Measurements from ENCODE around the gene FSD2. TPM values are rescaled to one million over a fixed set of nuclear protein-coding genes. Genes with fewer than 3 reads are reported as not detected.
A peak's percentile ranks its signal among the peaks of the same experiment; 100 is the strongest.
"Not testable (repeated sequence)": the region's sequence is repeated elsewhere in the genome, so short reads cannot be mapped to it uniquely, and the experiment has no call there.

Gene FSD2
- total RNA-seq, 1 donor from 2014 or later: not detected

GRCh38 chr15:82710208-82710555 is 95.7 kb downstream of the FSD2 start:
- Mint-ChIP-seq H3K27me3 (ENCODE audit: insufficient read depth, low read depth) (peaks cover 5% of the 10 kb centered on the region), H3K27ac (no peak overlapping the region), H3K4me3 (peak overlapping the region; percentile 82), H3K36me3 (no peaks in the 10 kb centered on the region), H3K9me3 (no peaks in the 10 kb centered on the region), H3K4me1 (peaks cover 4% of the 10 kb centered on the region)
- H3K79me2 ChIP-seq (ENCODE audit: low read depth): no peaks in the 10 kb centered on the region
- H3K4me3 ChIP-seq: peak overlapping the region; percentile 98
- peaks cover 33% of the 10 kb centered on the region for H3K27me3 ChIP-seq
- H3K36me3 ChIP-seq: no peaks in the 10 kb centered on the region
- peaks cover 9% of the 10 kb centered on the region for H3F3A ChIP-seq (ENCODE audit: low read depth)
- H2AFZ ChIP-seq (replicated peaks): peak overlapping the region; percentile 99
- peaks cover 6% of the 10 kb centered on the region for H3K4me1 ChIP-seq
- H3K9me3 ChIP-seq (ENCODE audit: low read depth): no peaks in the 10 kb centered on the region
- H3K9ac ChIP-seq: no peak overlapping the region
- peaks cover 6% of the 10 kb centered on the region for H4K20me1 ChIP-seq (ENCODE audit: low read depth)
- peak; percentile 30 for DNase-seq (ENCODE audit: low spot score)
- TF ChIP-seq CTCF (IDR thresholded peaks at IDR 0.05) (no peak), EZH2 (IDR thresholded peaks at IDR 0.05) (no peak), EZH2phosphoT487 (IDR thresholded peaks at IDR 0.05) (no peak)
- no peak overlapping the region for H3K27ac ChIP-seq
- H3K4me2 ChIP-seq: peak overlapping the region; percentile 100

GRCh38 chr15:82709421-82710207 is 96.3 kb downstream of the FSD2 start, which contains the start of gene AP3B2:
Gene AP3B2, minus strand, starts transcription at chr15:82709875. Its CDS starts 169 bp downstream, at chr15:82709706.
- H3K9me3 ChIP-seq (ENCODE audit: low read depth): no peaks in the 10 kb centered on the region
- DNase-seq (ENCODE audit: low spot score): peak; percentile 94
- Mint-ChIP-seq H3K27ac (no peak within 1 kb of the TSS), H3K9me3 (no peaks in the 10 kb centered on the region), H3K4me1 (peaks cover 4% of the 10 kb centered on the region), H3K36me3 (no peaks in the 10 kb centered on the region), H3K27me3 (ENCODE audit: insufficient read depth, low read depth) (peaks cover 5% of the 10 kb centered on the region), H3K4me3 (peak within 1 kb of the TSS; percentile 82)
- no peaks in the 10 kb centered on the region for H3K36me3 ChIP-seq
- H3F3A ChIP-seq (ENCODE audit: low read depth): peaks cover 9% of the 10 kb centered on the region
- H3K4me2 ChIP-seq: peak within 1 kb of the TSS; percentile 100
- TF ChIP-seq CTCF (IDR thresholded peaks at IDR 0.05): no peak
- TF ChIP-seq EZH2 (IDR thresholded peaks at IDR 0.05): peak; percentile 55
- peak within 1 kb of the TSS; percentile 98 for H3K4me3 ChIP-seq
- peaks cover 33% of the 10 kb centered on the region for H3K27me3 ChIP-seq
- no peaks in the 10 kb centered on the region for H3K79me2 ChIP-seq (ENCODE audit: low read depth)
- H3K9ac ChIP-seq: no peak within 1 kb of the TSS
- H4K20me1 ChIP-seq (ENCODE audit: low read depth): peaks cover 6% of the 10 kb centered on the region
- peak within 1 kb of the TSS; percentile 99 for H2AFZ ChIP-seq (replicated peaks)
- peaks cover 6% of the 10 kb centered on the region for H3K4me1 ChIP-seq
- H3K27ac ChIP-seq: no peak within 1 kb of the TSS

GRCh38 chr15:82709081-82709420 is 96.8 kb downstream of the FSD2 start:
- Mint-ChIP-seq H3K4me1 (peaks cover 4% of the 10 kb centered on the region), H3K9me3 (no peaks in the 10 kb centered on the region), H3K27me3 (ENCODE audit: insufficient read depth, low read depth) (peaks cover 5% of the 10 kb centered on the region), H3K4me3 (no peak overlapping the region), H3K36me3 (no peaks in the 10 kb centered on the region), H3K27ac (no peak overlapping the region)
- no peak overlapping the region for H3K27ac ChIP-seq
- H3K9ac ChIP-seq: no peak overlapping the region
- H2AFZ ChIP-seq (replicated peaks): no peak overlapping the region
- no peaks in the 10 kb centered on the region for H3K9me3 ChIP-seq (ENCODE audit: low read depth)
- H3K4me2 ChIP-seq: peak overlapping the region; percentile 100
- H3K27me3 ChIP-seq: peaks cover 33% of the 10 kb centered on the region
- peak overlapping the region; percentile 98 for H3K4me3 ChIP-seq
- no peaks in the 10 kb centered on the region for H3K36me3 ChIP-seq
- peaks cover 9% of the 10 kb centered on the region for H3F3A ChIP-seq (ENCODE audit: low read depth)
- H3K79me2 ChIP-seq (ENCODE audit: low read depth): no peaks in the 10 kb centered on the region
- H3K4me1 ChIP-seq: peaks cover 6% of the 10 kb centered on the region
- DNase-seq (ENCODE audit: low spot score): no peak
- TF ChIP-seq CTCF (IDR thresholded peaks at IDR 0.05): no peak
- TF ChIP-seq EZH2 (IDR thresholded peaks at IDR 0.05): peak; percentile 22
- no peak for TF ChIP-seq EZH2phosphoT487 (IDR thresholded peaks at IDR 0.05)
- H4K20me1 ChIP-seq (ENCODE audit: low read depth): peaks cover 6% of the 10 kb centered on the region

- H3K4me2 ChIP-seq; H3K36me3 Mint-ChIP-seq; H2AFZ ChIP-seq (replicated peaks); H3K9me3 Mint-ChIP-seq; H3K9me3 ChIP-seq (ENCODE audit: low read depth); H3K27ac Mint-ChIP-seq; H3K79me2 ChIP-seq (ENCODE audit: low read depth); DNase-seq (ENCODE audit: low spot score); H3K4me1 ChIP-seq; H3K27ac ChIP-seq; H4K20me1 ChIP-seq (ENCODE audit: low read depth); H3K4me3 Mint-ChIP-seq; H3K36me3 ChIP-seq; H3F3A ChIP-seq (ENCODE audit: low read depth); H3K4me3 ChIP-seq; H3K9ac ChIP-seq; H3K27me3 Mint-ChIP-seq (ENCODE audit: insufficient read depth, low read depth); H3K4me1 Mint-ChIP-seq: not testable (repeated sequence)
- peaks cover 23% of the 10 kb centered on the region for H3K27me3 ChIP-seq
Measured at GRCh38 chr15:82705856-82706255, 100.0 kb downstream of the FSD2 start.
